H1 (cell line): ENCODE measurements around the gene PMEPA1. TPM values are rescaled to one million over a fixed set of nuclear protein-coding genes. Genes with fewer than 3 reads are reported as not detected.

Experiments used
- CTCF ChIA-PET: fragments of 300-600 bp; sonication (Branson Sonifier 250); formaldehyde crosslinking; loops from one replicate; lab custom pipeline; 2021; ENCODE audit not compliant: partially characterized antibody; lab: Charles Lee
- POLR2A ChIA-PET: fragments of 300-600 bp; sonication (Branson Sonifier 250); formaldehyde crosslinking; loops from one replicate; lab custom pipeline; 2021; ENCODE audit warnings: inconsistent platforms; ENCODE audit not compliant: partially characterized antibody; lab: Charles Lee
- DNase-seq, 2 experiments: peaks; one replicate each; pipeline versions ENCODE4 v3.0.0 to v3.0.0-alpha.2; 2010 to 2022; ENCODE audit warnings: low spot score in 2 of 2, low read depth in 1 of 2, mixed read lengths in 1 of 2
- FAIRE-seq: peaks from 2 replicates; lab custom pipeline; 2011; peaks lifted over from hg19 to GRCh38; lab: Jason Lieb, UNC
- H2AFZ ChIP-seq: 2 replicates; pipeline ENCODE4 v1.8.1; 2012; ENCODE audit warnings: low read length, inconsistent platforms
- H2AK5ac ChIP-seq: 2 replicates; pipeline ENCODE4 v1.6.1; 2013; ENCODE audit warnings: low read depth, low read length
- H2BK120ac ChIP-seq: replicated peaks from 2 replicates; pipeline ENCODE3; 2013; ENCODE audit warnings: low read depth, low read length, inconsistent platforms
- H2BK12ac ChIP-seq: 2 replicates; pipeline ENCODE4 v1.6.1; 2013; ENCODE audit warnings: low read depth, low read length
- H2BK15ac ChIP-seq: 2 replicates; pipeline ENCODE4 v1.6.1; 2013; ENCODE audit warnings: low read length
- H2BK20ac ChIP-seq: 2 replicates; pipeline ENCODE4 v1.6.1; 2013; ENCODE audit warnings: low read length
- H2BK5ac ChIP-seq: 2 replicates; pipeline ENCODE4 v1.6.1; 2013; ENCODE audit warnings: low read depth, low read length
- H3K14ac ChIP-seq: 2 replicates; pipeline ENCODE4 v1.6.1; 2013; ENCODE audit warnings: inconsistent platforms; ENCODE audit not compliant: insufficient read length
- H3K18ac ChIP-seq: 2 replicates; pipeline ENCODE4 v1.6.1; 2013; ENCODE audit warnings: low read length; ENCODE audit errors: extremely low read depth
- H3K23ac ChIP-seq: 2 replicates; pipeline ENCODE4 v1.6.1; 2013; ENCODE audit warnings: inconsistent platforms; ENCODE audit not compliant: insufficient read length
- H3K23me2 ChIP-seq: 2 replicates; pipeline ENCODE4 v1.6.1; 2013; ENCODE audit warnings: low read depth, low read length
- H3K27ac ChIP-seq: 2 replicates; pipeline ENCODE4 v1.6.1; 2011; ENCODE audit warnings: low read depth, low read length, inconsistent platforms
- H3K27me3 ChIP-seq, 4 experiments: replicated peaks in 1 of 4; 1 replicate in 1 of 4; 2 replicates in 3 of 4; pipeline versions ENCODE4 v1.6.1 to v1.8.1; 2011 to 2013; ENCODE audit warnings: low read length in 3 of 4, mild to moderate bottlenecking in 3 of 4, inconsistent platforms in 2 of 4, mixed read lengths in 2 of 4, moderate library complexity in 1 of 4; ENCODE audit not compliant: control insufficient read depth in 3 of 4, insufficient read depth in 3 of 4; ENCODE audit errors: extremely low read depth in 1 of 4
- H3K36me3 ChIP-seq, 4 experiments: 2 replicates each; pipeline versions ENCODE4 v1.6.1 to v1.8.1; 2011 to 2013; ENCODE audit warnings: mild to moderate bottlenecking in 4 of 4, low read length in 3 of 4, moderate library complexity in 2 of 4, control low read depth in 1 of 4, inconsistent platforms in 1 of 4; ENCODE audit not compliant: insufficient read depth in 4 of 4, control insufficient read depth in 2 of 4
- H3K4ac ChIP-seq: replicated peaks from 2 replicates; pipeline ENCODE3; 2013; ENCODE audit warnings: low read length, low read depth, mixed read lengths, inconsistent platforms; ENCODE audit not compliant: insufficient read length
- H3K4me1 ChIP-seq, 4 experiments: replicated peaks in 1 of 4; 1 replicate in 1 of 4; 2 replicates in 3 of 4; pipeline versions ENCODE4 v1.6.1 to v1.8.1; 2011 to 2013; ENCODE audit warnings: low read length in 3 of 4, inconsistent platforms in 2 of 4, mixed read lengths in 1 of 4; ENCODE audit not compliant: insufficient read depth in 4 of 4, control insufficient read depth in 3 of 4
- H3K4me2 ChIP-seq, 2 experiments: 2 replicates each; pipeline versions ENCODE4 v1.6.1 to v1.8.1; 2011 to 2013; ENCODE audit warnings: low read depth in 2 of 2, low read length in 2 of 2, control low read depth in 1 of 2, inconsistent platforms in 1 of 2, mild to moderate bottlenecking in 1 of 2; ENCODE audit not compliant: insufficient read depth in 1 of 2
- H3K4me3 ChIP-seq, 4 experiments: fragments of 200-600, 300-600 bp in 1 of 4; sonication (generic), shearing (Covaris generic), sonication (Bioruptor Twin) in 1 of 4; 2 replicates each; pipeline versions ENCODE4 v1.5.1 to v1.8.1; 2011 to 2016; ENCODE audit warnings: low read length in 4 of 4, low read depth in 3 of 4, control low read depth in 2 of 4, inconsistent platforms in 2 of 4, mild to moderate bottlenecking in 2 of 4, mixed read lengths in 1 of 4, moderate library complexity in 1 of 4; ENCODE audit not compliant: insufficient read depth in 2 of 4; ENCODE audit errors: extremely low read depth in 1 of 4
- H3K56ac ChIP-seq: replicated peaks from 2 replicates; pipeline ENCODE3; 2013; ENCODE audit warnings: low read depth, mild to moderate bottlenecking, mixed read lengths, low read length, inconsistent platforms; ENCODE audit not compliant: insufficient read length
- H3K79me1 ChIP-seq: 2 replicates; pipeline ENCODE4 v1.6.1; 2013; ENCODE audit warnings: low read depth, low read length, control low read depth
- H3K79me2 ChIP-seq, 2 experiments: 2 replicates each; pipeline versions ENCODE4 v1.6.1 to v1.8.1; 2012 to 2013; ENCODE audit warnings: low read length in 2 of 2, mild to moderate bottlenecking in 2 of 2, inconsistent platforms in 1 of 2; ENCODE audit not compliant: insufficient read depth in 2 of 2, control insufficient read depth in 1 of 2
- H3K9ac ChIP-seq, 4 experiments: replicated peaks in 1 of 4; 1 replicate in 1 of 4; 2 replicates in 3 of 4; pipeline versions ENCODE4 v1.6.1 to v1.8.1; 2011 to 2013; ENCODE audit warnings: low read depth in 3 of 4, low read length in 3 of 4, control low read depth in 2 of 4, mild to moderate bottlenecking in 2 of 4, moderate library complexity in 2 of 4, inconsistent platforms in 1 of 4; ENCODE audit errors: extremely low read depth in 1 of 4
- H3K9me3 ChIP-seq, 2 experiments: 2 replicates each; pipeline versions ENCODE4 v1.6.1 to v1.8.1; 2012 to 2013; ENCODE audit warnings: mild to moderate bottlenecking in 2 of 2, moderate library complexity in 2 of 2, control low read depth in 1 of 2, inconsistent platforms in 1 of 2, low read depth in 1 of 2, low read length in 1 of 2, mixed read lengths in 1 of 2; ENCODE audit not compliant: insufficient read depth in 2 of 2
- H4K20me1 ChIP-seq, 2 experiments: replicated peaks in 1 of 2; 2 replicates each; pipeline versions ENCODE3 to v1.8.1; 2011 to 2013; ENCODE audit warnings: inconsistent platforms in 2 of 2, low read length in 2 of 2, mild to moderate bottlenecking in 1 of 2; ENCODE audit not compliant: insufficient read depth in 2 of 2, control insufficient read depth in 1 of 2
- H4K5ac ChIP-seq: 2 replicates; pipeline ENCODE4 v1.6.1; 2013; ENCODE audit warnings: low read length, low read depth, mixed read lengths, inconsistent platforms; ENCODE audit not compliant: insufficient read length
- H4K8ac ChIP-seq: 2 replicates; pipeline ENCODE4 v1.8.0; 2013; ENCODE audit warnings: mild to moderate bottlenecking, moderate library complexity, low read length, inconsistent platforms; ENCODE audit not compliant: insufficient read depth; ENCODE audit errors: extremely low read depth
- H4K91ac ChIP-seq: replicated peaks from 2 replicates; pipeline ENCODE3; 2013; ENCODE audit warnings: low read length, mixed read lengths, inconsistent platforms; ENCODE audit not compliant: insufficient read length
- CBX8 ChIP-seq: fragments of 300-800, 300-1000 bp; sonication (generic); IDR thresholded peaks from 2 replicates; pipeline ENCODE4 v1.7.1; 2016; ENCODE audit warnings: low read depth, low read length, borderline replicate concordance
- CHD1 ChIP-seq: IDR thresholded peaks from 2 replicates; pipeline ENCODE4 v1.6.1; 2012; ENCODE audit warnings: low read depth, low read length, improper control_type of control experiment
- FOSL1 ChIP-seq: IDR thresholded peaks from 2 replicates; pipeline ENCODE4 v1.6.1; 2011; ENCODE audit warnings: mild to moderate bottlenecking, low read depth, low read length, moderate library complexity; ENCODE audit not compliant: insufficient read depth
- GTF2F1 ChIP-seq: IDR thresholded peaks from 2 replicates; pipeline ENCODE4 v1.6.1; 2012; ENCODE audit warnings: low read depth, low read length, improper control_type of control experiment, borderline replicate concordance
- HDAC6 ChIP-seq: IDR thresholded peaks from one replicate; pipeline ENCODE4 v1.7.1; 2012; ENCODE audit warnings: low read depth, mild to moderate bottlenecking, inconsistent platforms, low read length, moderate library complexity
- KDM1A ChIP-seq: fragments of 200-600, 300-600 bp; sonication (generic); IDR thresholded peaks from 2 replicates; pipeline ENCODE4 v1.7.1; 2016; ENCODE audit warnings: mild to moderate bottlenecking, low read length, borderline replicate concordance
- NANOG ChIP-seq: IDR thresholded peaks from 2 replicates; pipeline ENCODE4 v1.6.1; 2011; ENCODE audit warnings: low read length, low read depth, mild to moderate bottlenecking, inconsistent platforms; ENCODE audit not compliant: insufficient read depth, poor library complexity, severe bottlenecking
- RFX5 ChIP-seq: IDR thresholded peaks from 2 replicates; pipeline ENCODE4 v1.6.1; 2011; ENCODE audit warnings: low read depth, low read length, improper control_type of control experiment, borderline replicate concordance
- SIN3A ChIP-seq, 2 experiments: IDR thresholded peaks in 1 of 2; conservative IDR thresholded peaks in 1 of 2; 2 replicates each; pipeline ENCODE4 v1.6.1; 2011 to 2012; ENCODE audit warnings: low read length in 2 of 2, improper control_type of control experiment in 1 of 2, low read depth in 1 of 2, mild to moderate bottlenecking in 1 of 2
- SIX5 ChIP-seq: IDR thresholded peaks from 2 replicates; pipeline ENCODE4 v1.6.1; 2011; ENCODE audit warnings: mild to moderate bottlenecking, low read depth, low read length
- SP4 ChIP-seq: IDR thresholded peaks from 2 replicates; pipeline ENCODE4 v1.6.1; 2012; ENCODE audit warnings: low read length, inconsistent platforms
- TAF1 ChIP-seq: IDR thresholded peaks from 2 replicates; pipeline ENCODE4 v1.6.1; 2011; ENCODE audit warnings: mild to moderate bottlenecking, low read depth, low read length
- TCF12 ChIP-seq: IDR thresholded peaks from 2 replicates; pipeline ENCODE4 v1.6.1; 2011; ENCODE audit warnings: low read depth, mild to moderate bottlenecking, low read length
- TEAD4 ChIP-seq: IDR thresholded peaks from 2 replicates; pipeline ENCODE4 v1.6.1; 2012; ENCODE audit warnings: low read depth, low read length, inconsistent platforms, mixed read lengths
- WGBS, 2 experiments: shearing (Covaris generic) in 1 of 2; methylation state at CpG; one replicate each; pipeline versions ENCODE4 v1.1.6 to v1.1.7; 2013 to 2015; ENCODE audit warnings: low lambda C conversion rate in 2 of 2, mixed read lengths in 2 of 2, inconsistent platforms in 1 of 2, low coverage in 1 of 2, missing lambda C conversion rate in 1 of 2; ENCODE audit not compliant: insufficient replicate concordance in 2 of 2, insufficient coverage in 1 of 2, insufficient read length in 1 of 2; ENCODE audit errors: extremely low coverage in 1 of 2, missing lambda C conversion rate in 1 of 2; 5-methylcytosine and 5-hydroxymethylcytosine counted together
- polyA plus RNA-seq, 7 experiments: library from polyadenylated mRNA; depleted of rRNA in 3 of 7; stranded (reverse) in 5 of 7; unstranded in 2 of 7; fragments of >200 nt in 5 of 7; fragments of 200-250 nt in 2 of 7; gene quantifications; 1 replicate in 5 of 7; 2 replicates in 1 of 7; 4 replicates in 1 of 7; pipeline versions ENCODE4 v1.2.1 to v1.2.3, GENCODE V29; 2011 to 2013; ENCODE audit warnings: missing spikeins in 2 of 7, mixed read lengths in 2 of 7
- total RNA-seq: library from RNA; stranded (reverse); fragmentation: NEBNext Ultra II Directional; extraction: Animal tissue kit (Norgen Biotek cat#: 25700); gene quantifications from 2 replicates; pipeline ENCODE4 v1.2.1, GENCODE V29; 2021
- TF ChIP-seq, protein P1 (sequence below): IDR thresholded peaks from 2 replicates; pipeline ENCODE4 v1.6.1; 2011; ENCODE audit warnings: low read depth, mild to moderate bottlenecking, low read length; ENCODE audit not compliant: insufficient read depth

Gene PMEPA1
- total and polyA plus RNA-seq, 2 of the 8 experiments (the other 6 are each of a cell fraction or from before 2014, with no cell fraction given) = 12.7 to 20.5 TPM

DNA sequence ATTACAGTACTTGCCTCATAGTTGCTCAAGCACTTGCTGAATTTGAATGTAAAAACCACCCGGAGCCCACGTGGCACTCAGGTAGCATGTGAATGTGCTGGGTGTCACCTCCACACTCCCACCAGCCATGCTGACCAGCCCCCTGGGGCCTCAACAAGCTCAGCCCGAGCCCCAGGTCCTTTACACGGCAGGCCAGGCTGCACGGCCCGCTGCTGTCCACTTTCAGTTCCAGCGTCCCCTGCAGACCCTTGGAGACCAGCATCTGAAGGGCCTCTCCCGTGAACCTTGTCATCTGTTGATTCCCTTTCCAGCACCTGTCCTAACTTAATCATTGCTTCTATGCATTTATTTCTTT is 56.3 kb downstream of the PMEPA1 start:
- CTCF ChIA-PET = interaction anchor here (0.6 to 4.8 kb wide), 40 partner anchors 12 to 563 kb away, joined by 3 to 28 read pairs (median 4); no protein-coding TSS in a partner anchor
- H3K9me3 ChIP-seq = no peaks in the 10 kb centered on the region
- DNase-seq = no peak
- TF ChIP-seq KDM1A = no peak
- TF ChIP-seq TEAD4 = no peak
- no peak for TF ChIP-seq GTF2F1
- no peak for TF ChIP-seq FOSL1
- TF ChIP-seq RFX5 = no peak
- no peak for TF ChIP-seq SP4
- no peak for TF ChIP-seq NANOG
- no peak for TF ChIP-seq SIX5
- TF ChIP-seq TAF1 = no peak
- no peak for TF ChIP-seq HDAC6
- no peak for TF ChIP-seq CBX8
- TF ChIP-seq, protein P1, sequence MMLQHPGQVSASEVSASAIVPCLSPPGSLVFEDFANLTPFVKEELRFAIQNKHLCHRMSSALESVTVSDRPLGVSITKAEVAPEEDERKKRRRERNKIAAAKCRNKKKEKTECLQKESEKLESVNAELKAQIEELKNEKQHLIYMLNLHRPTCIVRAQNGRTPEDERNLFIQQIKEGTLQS = no peak
- TF ChIP-seq TCF12 = no peak
- TF ChIP-seq CHD1 = no peak
- TF ChIP-seq SIN3A (conservative IDR thresholded peaks at IDR 0.05 in 1 of 2, IDR thresholded peaks at IDR 0.05 in 1 of 2; ENCODE audit: low read depth in 1 of 2, low read length in 2 of 2) = no peak

More for the DNA sequence above, 56.3 kb downstream of the PMEPA1 start:
- POLR2A ChIA-PET = no interaction called here
- no peak overlapping the region for H2AFZ ChIP-seq
- H3K18ac ChIP-seq = no peak overlapping the region
- no peak overlapping the region for H3K14ac ChIP-seq
- no peak overlapping the region for H2BK120ac ChIP-seq
- H2AK5ac ChIP-seq = no peak overlapping the region
- H2BK5ac ChIP-seq = no peak overlapping the region
- FAIRE-seq = no peak
- H3K56ac ChIP-seq = no peak overlapping the region
- H3K27me3 ChIP-seq = no peaks in the 10 kb centered on the region
- no peaks in the 10 kb centered on the region for H3K79me2 ChIP-seq
- H3K23me2 ChIP-seq = no peaks in the 10 kb centered on the region
- H3K36me3 ChIP-seq = peaks cover 3 to 8% (median 4%) of the 10 kb centered on the region in 4 experiments; a peak in 5 of 8 replicates
- no peak overlapping the region for H3K27ac ChIP-seq
- H2BK12ac ChIP-seq = no peak overlapping the region
- H3K4me2 ChIP-seq = no peak overlapping the region
- H4K5ac ChIP-seq = no peak overlapping the region
- peaks cover 3 to 9% of the 10 kb centered on the region in 2 experiments for H4K20me1 ChIP-seq
- H3K9ac ChIP-seq = no peak overlapping the region
- WGBS, 2 experiments = 91% methylated on average over 8 of the region's 8 CpGs; no CpG with 5 or more reads in 1 of the 2 experiments
- no peak overlapping the region for H4K8ac ChIP-seq
- no peak overlapping the region for H2BK20ac ChIP-seq
- H3K4ac ChIP-seq = no peak overlapping the region
- no peak overlapping the region for H3K4me3 ChIP-seq
- H4K91ac ChIP-seq = no peak overlapping the region
- no peak overlapping the region for H2BK15ac ChIP-seq
- H3K79me1 ChIP-seq = no peaks in the 10 kb centered on the region
- no peak overlapping the region for H3K23ac ChIP-seq
- H3K4me1 ChIP-seq = peaks cover 0 to 4% (median 2%) of the 10 kb centered on the region in 4 experiments; a peak in 3 of 7 replicates
